Ovary (tissue), 9 donors: Measurements from ENCODE around the gene DISP2. TPM values are rescaled to one million over a fixed set of nuclear protein-coding genes. Genes with fewer than 3 reads are reported as not detected.

Source experiments
- DNase-seq, 5 donors: peaks; one replicate each; pipeline ENCODE4 v3.0.0-alpha.2; 2019 to 2020
- H3K27ac ChIP-seq, 2 donors: fragments of 200-600 bp; one replicate each; pipeline versions ENCODE4 v1.5.1 to v1.8.0; 2019 to 2022
- H3K27me3 ChIP-seq: fragments of 200-600 bp; one replicate; pipeline ENCODE4 v1.8.0; 2022
- H3K36me3 ChIP-seq: fragments of 200-600 bp; sonication (generic); one replicate; pipeline ENCODE4 v1.5.1; 2019
- H3K4me1 ChIP-seq: one replicate; pipeline ENCODE4 v1.8.1; 2013; ENCODE audit warnings: mild to moderate bottlenecking, moderate library complexity; ENCODE audit not compliant: insufficient read depth
- H3K4me3 ChIP-seq: fragments of 200-600 bp; sonication (generic); one replicate; pipeline ENCODE4 v1.5.1; 2017
- H3K9me3 ChIP-seq, 2 donors: fragments of 200-600 bp in 1 of 2; sonication (generic) in 1 of 2; one replicate each; pipeline versions ENCODE4 v1.5.1 to v1.8.1; 2013 to 2019; ENCODE audit warnings: mild to moderate bottlenecking in 1 of 2, moderate library complexity in 1 of 2
- EP300 ChIP-seq: sonication (generic); formaldehyde crosslinking; IDR thresholded peaks from one replicate; pipeline ENCODE4 v1.6.1; 2017; ENCODE audit warnings: antibody characterized with exemption
- POLR2A ChIP-seq: fragments of 450-650 bp; IDR thresholded peaks from one replicate; pipeline ENCODE4 v1.6.1; 2017; ENCODE audit warnings: antibody characterized with exemption, mild to moderate bottlenecking, moderate library complexity
- WGBS, 3 donors: extraction: QIAGEN DNeasy Blood & Tissue Kit in 1 of 3; methylation state at CpG; one replicate each; pipeline versions ENCODE4 v1.1.5 to v1.1.7; 2013 to 2017; 5-methylcytosine and 5-hydroxymethylcytosine counted together
- intact Hi-C, 4 donors: fragments of 100-400 bp; cut with DNase I; formaldehyde crosslinking; loops; one replicate each; pipeline versions ENCODE4 v1.11.0 to v1.15.1; 2022 to 2023
- polyA plus RNA-seq, 2 donors: library from polyadenylated mRNA; stranded (reverse); fragments of 200-250 nt in 1 of 2; fragments of 350-450 nt in 1 of 2; fragmentation: Illumina TruSeq in 1 of 2; extraction: RNeasy Lipid Tissue Mini Kit (QIAGEN cat#74804) in 1 of 2; gene quantifications; one replicate each; pipeline ENCODE4 v1.2.3, GENCODE V29; 2013 to 2014
- total RNA-seq, 7 donors: library from RNA; depleted of rRNA in 2 of 7; stranded (reverse); fragments of >200 nt in 2 of 7; fragmentation: NEBNext Ultra II Directional in 3 of 7; extraction: Animal tissue kit (Norgen Biotek cat#: 25700) in 3 of 7; gene quantifications; one replicate each; pipeline versions ENCODE4 v1.1.0 to v1.2.4, GENCODE V29; 2016 to 2023
- TF ChIP-seq, protein P1 (sequence below), 3 donors: fragments of 450-650 bp in 2 of 3; fragments of 200-600 bp in 1 of 3; IDR thresholded peaks; one replicate each; pipeline versions ENCODE4 v1.5.1 to v1.8.0; 2016 to 2022; ENCODE audit warnings: antibody characterized with exemption in 3 of 3, mild to moderate bottlenecking in 1 of 3
- donor health status: DM: no; HTN: no; CAD: no; lungs with moderate emphysema.
- donor health status: DM: no; HTN: no; CAD: no.
- donor health status: Bipolar disorder and iron deficiency.
- donor health status: DM: yes; HTN: yes; CAD: no.
- donor health status: DM: no; HTN: no; CAD: no.
- donor health status: DM: yes; HTN: yes; CAD: no.

The DISP2 gene
- total and polyA plus RNA-seq, 9 donors, result 0.48 to 12.9 (median 1.9) TPM; not detected in 2

DNA sequence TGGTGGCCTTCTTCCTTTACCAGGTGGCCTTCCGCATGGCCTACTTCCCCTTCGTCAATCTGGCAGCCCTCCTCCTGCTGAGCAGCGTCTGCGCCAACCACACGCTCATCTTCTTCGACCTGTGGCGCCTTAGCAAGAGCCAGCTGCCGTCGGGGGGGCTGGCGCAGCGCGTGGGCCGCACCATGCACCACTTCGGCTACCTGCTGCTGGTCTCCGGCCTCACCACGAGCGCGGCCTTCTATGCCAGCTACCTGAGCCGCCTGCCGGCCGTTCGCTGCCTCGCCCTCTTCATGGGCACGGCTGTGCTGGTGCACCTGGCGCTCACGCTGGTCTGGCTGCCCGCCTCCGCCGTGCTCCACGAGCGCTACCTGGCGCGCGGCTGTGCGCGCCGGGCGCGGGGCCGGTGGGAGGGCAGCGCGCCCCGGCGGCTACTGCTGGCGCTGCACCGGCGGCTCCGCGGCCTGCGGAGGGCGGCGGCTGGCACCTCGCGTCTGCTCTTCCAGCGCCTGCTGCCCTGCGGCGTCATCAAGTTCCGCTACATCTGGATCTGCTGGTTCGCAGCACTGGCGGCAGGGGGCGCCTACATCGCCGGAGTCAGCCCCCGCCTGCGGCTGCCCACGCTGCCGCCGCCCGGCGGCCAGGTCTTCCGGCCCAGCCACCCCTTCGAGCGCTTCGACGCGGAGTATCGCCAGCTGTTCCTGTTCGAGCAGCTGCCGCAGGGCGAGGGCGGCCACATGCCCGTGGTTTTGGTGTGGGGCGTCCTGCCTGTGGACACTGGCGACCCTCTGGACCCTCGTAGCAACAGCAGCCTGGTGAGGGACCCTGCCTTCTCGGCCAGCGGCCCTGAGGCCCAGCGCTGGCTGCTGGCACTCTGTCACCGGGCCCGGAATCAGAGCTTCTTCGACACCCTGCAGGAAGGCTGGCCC, 9.9 kb downstream of the DISP2 start:
- 9 to 16% (median 10%) methylated on average over 48 to 91 of the region's 91 CpGs for WGBS, 3 donors

DNA sequence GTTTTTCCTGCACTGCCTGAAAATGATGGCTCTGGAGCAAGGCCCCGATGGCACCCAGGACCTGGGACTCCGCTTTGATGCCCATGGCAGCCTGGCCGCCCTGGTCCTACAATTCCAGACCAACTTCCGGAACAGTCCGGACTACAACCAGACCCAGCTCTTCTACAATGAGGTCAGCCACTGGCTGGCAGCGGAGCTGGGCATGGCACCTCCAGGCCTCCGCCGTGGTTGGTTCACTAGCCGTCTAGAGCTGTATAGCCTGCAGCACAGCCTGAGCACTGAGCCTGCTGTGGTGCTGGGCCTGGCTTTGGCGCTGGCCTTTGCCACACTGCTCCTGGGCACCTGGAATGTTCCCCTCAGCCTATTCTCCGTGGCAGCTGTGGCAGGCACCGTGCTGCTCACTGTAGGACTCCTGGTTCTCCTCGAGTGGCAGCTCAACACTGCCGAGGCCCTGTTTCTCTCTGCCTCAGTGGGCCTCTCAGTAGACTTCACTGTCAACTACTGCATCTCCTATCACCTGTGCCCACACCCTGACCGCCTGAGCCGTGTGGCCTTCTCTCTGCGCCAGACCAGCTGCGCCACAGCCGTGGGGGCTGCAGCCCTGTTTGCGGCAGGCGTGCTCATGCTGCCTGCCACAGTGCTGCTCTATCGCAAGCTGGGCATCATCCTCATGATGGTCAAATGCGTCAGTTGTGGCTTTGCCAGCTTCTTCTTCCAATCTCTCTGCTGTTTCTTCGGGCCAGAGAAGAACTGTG, 10.9 kb downstream of the DISP2 start:
- Histone ChIP-seq H3K36me3 (no peaks in the 10 kb centered on the region), H3K4me1 (peaks cover 3% of the 10 kb centered on the region), H3K4me3 (no peak overlapping the region), H3K27me3 (no peaks in the 10 kb centered on the region), H3K27ac (no peak overlapping the region), H3K9me3 (no peaks in the 10 kb centered on the region)
- TF ChIP-seq, protein P1, sequence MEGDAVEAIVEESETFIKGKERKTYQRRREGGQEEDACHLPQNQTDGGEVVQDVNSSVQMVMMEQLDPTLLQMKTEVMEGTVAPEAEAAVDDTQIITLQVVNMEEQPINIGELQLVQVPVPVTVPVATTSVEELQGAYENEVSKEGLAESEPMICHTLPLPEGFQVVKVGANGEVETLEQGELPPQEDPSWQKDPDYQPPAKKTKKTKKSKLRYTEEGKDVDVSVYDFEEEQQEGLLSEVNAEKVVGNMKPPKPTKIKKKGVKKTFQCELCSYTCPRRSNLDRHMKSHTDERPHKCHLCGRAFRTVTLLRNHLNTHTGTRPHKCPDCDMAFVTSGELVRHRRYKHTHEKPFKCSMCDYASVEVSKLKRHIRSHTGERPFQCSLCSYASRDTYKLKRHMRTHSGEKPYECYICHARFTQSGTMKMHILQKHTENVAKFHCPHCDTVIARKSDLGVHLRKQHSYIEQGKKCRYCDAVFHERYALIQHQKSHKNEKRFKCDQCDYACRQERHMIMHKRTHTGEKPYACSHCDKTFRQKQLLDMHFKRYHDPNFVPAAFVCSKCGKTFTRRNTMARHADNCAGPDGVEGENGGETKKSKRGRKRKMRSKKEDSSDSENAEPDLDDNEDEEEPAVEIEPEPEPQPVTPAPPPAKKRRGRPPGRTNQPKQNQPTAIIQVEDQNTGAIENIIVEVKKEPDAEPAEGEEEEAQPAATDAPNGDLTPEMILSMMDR (IDR thresholded peaks at IDR 0.05), result no peak
- TF ChIP-seq POLR2A (no peak), EP300 (no peak)
- 92 to 96% (median 94%) methylated on average over 19 to 24 of the region's 24 CpGs for WGBS, 3 donors
- intact Hi-C loops, result loop anchor here in 3 of 4 donors (5.0 to 10.0 kb wide), 3 partner anchors 53 to 84 kb away; partner anchors contain the start of gene ANKRD63 (in 1 of the 3)
- no peak for DNase-seq

More for the DNA sequence above, 9.9 kb downstream of the DISP2 start:
- TF ChIP-seq, protein P1 (IDR thresholded peaks at IDR 0.05), result peak; percentile 71 to 92 (median 89)
- no peak for TF ChIP-seq EP300
- Histone ChIP-seq H3K4me1 (peaks cover 3% of the 10 kb centered on the region), H3K27me3 (no peaks in the 10 kb centered on the region), H3K36me3 (no peaks in the 10 kb centered on the region), H3K4me3 (peak overlapping the region; percentile 22), H3K9me3 (no peaks in the 10 kb centered on the region), H3K27ac (no peak overlapping the region)
- DNase-seq, result peak; percentile 76 to 88 (median 80)
- intact Hi-C loops, result loop anchor here in 3 of 4 donors (5.0 to 10.0 kb wide), 3 partner anchors 54 to 83 kb away; partner anchors contain the start of gene ANKRD63 (in 1 of the 3)

DNA sequence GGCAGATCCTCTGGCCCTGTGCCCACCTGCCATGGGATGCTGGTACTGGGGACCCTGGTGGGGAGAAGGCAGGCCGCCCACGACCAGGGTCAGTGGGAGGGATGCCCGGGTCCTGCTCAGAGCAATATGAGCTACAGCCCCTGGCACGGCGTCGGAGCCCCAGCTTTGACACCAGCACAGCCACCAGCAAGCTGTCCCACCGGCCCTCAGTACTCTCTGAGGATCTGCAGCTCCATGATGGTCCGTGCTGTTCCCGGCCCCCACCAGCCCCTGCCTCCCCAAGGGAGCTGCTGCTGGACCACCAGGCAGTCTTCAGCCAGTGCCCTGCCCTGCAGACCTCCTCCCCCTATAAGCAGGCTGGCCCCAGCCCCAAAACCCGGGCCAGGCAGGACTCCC, 11.5 kb downstream of the DISP2 start:
- peak in 1 of 5 donors; percentile 52 for DNase-seq
- Histone ChIP-seq H3K9me3 (no peaks in the 10 kb centered on the region), H3K27ac (no peak overlapping the region), H3K27me3 (no peaks in the 10 kb centered on the region), H3K4me3 (no peak overlapping the region), H3K36me3 (no peaks in the 10 kb centered on the region), H3K4me1 (peaks cover 3% of the 10 kb centered on the region)
- intact Hi-C loops, result loop anchor here in 3 of 4 donors (5.0 to 10.0 kb wide), 3 partner anchors 53 to 85 kb away; partner anchors contain the start of gene ANKRD63 (in 1 of the 3)
- TF ChIP-seq, protein P1 (IDR thresholded peaks at IDR 0.05), result no peak
- TF ChIP-seq EP300, result no peak
- no peak for TF ChIP-seq POLR2A
- WGBS, 3 donors, result 82 to 88% (median 83%) methylated on average over 10 of the region's 10 CpGs

DNA sequence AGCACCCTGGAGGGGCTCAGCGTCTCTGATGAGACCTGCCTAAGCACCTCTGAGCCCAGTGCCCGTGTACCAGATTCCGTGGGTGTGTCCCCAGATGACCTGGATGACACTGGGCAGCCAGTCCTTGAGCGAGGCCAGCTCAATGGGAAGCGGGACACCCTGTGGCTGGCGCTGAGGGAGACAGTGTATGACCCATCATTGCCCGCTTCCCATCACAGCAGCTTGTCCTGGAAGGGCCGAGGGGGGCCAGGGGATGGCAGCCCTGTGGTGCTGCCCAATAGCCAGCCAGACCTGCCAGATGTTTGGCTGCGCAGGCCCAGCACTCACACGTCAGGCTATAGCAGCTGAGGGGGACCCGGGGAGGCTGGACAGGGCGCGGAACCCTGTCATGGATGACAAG, 12.0 kb downstream of the DISP2 start:
- DNase-seq, result no peak
- Histone ChIP-seq H3K27me3 (no peaks in the 10 kb centered on the region), H3K27ac (no peak overlapping the region), H3K4me3 (no peak overlapping the region), H3K4me1 (peaks cover 3% of the 10 kb centered on the region), H3K36me3 (no peaks in the 10 kb centered on the region), H3K9me3 (no peaks in the 10 kb centered on the region)
- TF ChIP-seq EP300, result no peak
- TF ChIP-seq, protein P1 (IDR thresholded peaks at IDR 0.05), result no peak
- TF ChIP-seq POLR2A, result no peak
- WGBS, 3 donors, result 64 to 73% (median 66%) methylated on average over 9 to 13 of the region's 13 CpGs
- intact Hi-C loops, result loop anchor here in 3 of 4 donors (5.0 to 10.0 kb wide), 3 partner anchors 52 to 85 kb away; partner anchors contain the start of gene ANKRD63 (in 1 of the 3)
